GM21717 (cell line): Measurements from ENCODE around the gene NOTO.

Source experiments
- ATAC-seq: cut with Tn5 transposase; IDR thresholded peaks from one replicate; pipeline ENCODE4 v1.9.1; 2021; ENCODE audit warnings: mild to moderate bottlenecking, moderate library complexity; ENCODE audit not compliant: unreplicated experiment

NOTO gene

GRCh38 chr2:73255907-73256617 lies 53.7 kb downstream of the NOTO start:
- no peak for ATAC-seq

GRCh38 chr2:73256618-73256922 lies 54.2 kb downstream of the NOTO start:
- no peak for ATAC-seq

DNA sequence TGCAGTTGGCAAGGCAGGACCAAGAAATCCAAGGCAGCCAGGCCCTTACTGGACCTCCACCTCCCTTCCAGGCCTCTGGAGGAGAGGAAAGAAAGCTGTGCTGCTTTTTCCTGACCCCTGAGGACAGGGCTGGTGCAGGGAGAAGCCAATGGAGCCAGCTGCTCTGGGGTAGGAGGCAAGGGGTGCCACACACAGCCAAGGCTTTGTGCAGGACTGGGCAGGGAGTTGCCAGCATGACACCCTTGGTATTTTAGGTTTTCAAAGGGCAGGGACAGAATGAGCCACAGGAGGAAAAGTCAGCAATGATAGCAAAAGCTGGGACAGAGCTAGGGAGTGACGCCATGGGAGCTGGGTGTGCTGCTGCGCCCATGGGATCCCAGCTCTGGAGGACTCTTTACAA lies 54.6 kb downstream of the NOTO start:
- ATAC-seq = no peak

DNA sequence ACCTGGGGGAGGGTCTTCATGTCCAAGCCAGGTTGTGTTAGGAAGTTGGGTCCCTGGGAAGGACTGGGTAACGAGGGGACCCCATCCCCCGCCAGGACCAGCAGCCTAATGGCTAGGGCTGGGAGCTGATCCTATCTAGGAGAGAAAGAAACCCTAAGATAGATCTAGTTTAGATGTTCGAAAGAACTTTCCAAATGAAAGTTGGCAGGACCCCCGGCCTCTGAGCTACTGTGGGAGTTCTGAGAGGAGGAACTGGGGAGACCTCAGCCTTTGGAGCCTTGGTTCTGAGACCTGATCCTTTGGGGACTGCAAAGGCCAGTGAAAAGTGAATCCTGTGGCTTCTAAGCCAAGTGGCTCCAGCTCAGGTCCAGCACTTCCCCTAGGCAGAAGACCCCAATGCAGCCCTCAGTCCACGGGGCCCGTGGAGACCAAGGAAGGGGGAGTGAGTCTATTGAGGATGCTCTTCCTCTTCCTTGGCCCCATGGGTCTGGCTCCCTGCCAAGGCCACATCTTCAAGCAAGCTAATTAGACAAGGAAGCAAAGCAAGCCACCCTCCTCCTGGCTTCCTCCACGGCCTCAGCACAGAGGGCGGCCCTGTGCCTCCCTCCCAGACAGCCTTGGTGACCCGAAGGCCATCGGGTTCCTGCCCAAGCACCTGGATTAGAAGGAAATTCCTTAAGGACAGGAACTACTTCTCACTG lies 55.2 kb downstream of the NOTO start:
- ATAC-seq = no peak

DNA sequence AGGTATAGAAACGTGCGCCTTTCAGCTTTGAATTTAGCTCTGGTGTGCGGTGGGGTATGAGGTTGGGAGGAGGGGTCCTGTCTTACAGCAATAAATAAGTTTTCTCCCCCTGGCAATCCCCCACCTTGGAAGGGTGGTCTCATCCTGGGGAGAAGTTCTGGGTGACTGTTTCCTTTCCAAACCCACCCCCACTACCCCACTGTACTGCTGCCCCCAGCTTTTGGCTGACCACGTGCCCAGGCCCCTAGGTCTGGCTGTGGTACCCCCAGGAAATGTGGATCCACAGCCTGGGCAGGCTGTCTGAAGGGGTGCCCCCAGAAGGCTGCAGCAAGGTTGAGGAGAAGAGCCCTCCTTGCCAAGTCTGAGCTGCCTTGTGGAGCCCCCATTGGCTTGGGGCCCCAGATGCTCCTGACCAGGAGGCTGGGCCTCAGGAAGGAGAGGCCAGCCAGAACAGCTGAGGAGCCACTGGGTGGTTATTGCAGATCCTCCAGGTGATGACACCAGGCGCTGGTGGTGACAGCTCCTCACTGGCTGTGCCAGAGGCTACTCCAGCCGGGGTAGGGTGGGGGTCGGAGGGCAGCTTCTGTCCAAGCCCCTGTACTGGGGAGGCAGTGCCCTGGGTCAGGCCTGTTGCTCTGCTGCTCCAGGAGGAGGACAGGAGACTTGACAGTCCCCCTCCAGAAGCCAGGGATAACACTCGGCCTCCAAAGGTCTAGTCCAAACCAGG lies 56.0 kb downstream of the NOTO start:
- ATAC-seq = no peak

GRCh38 chr2:73258913-73259215 lies 56.5 kb downstream of the NOTO start:
- no peak for ATAC-seq

- ATAC-seq = no peak
Measured at GRCh38 chr2:73259276-73259675, 56.9 kb downstream of the NOTO start.

- ATAC-seq = no peak
Measured at GRCh38 chr2:73259704-73260337, 57.4 kb downstream of the NOTO start.

DNA sequence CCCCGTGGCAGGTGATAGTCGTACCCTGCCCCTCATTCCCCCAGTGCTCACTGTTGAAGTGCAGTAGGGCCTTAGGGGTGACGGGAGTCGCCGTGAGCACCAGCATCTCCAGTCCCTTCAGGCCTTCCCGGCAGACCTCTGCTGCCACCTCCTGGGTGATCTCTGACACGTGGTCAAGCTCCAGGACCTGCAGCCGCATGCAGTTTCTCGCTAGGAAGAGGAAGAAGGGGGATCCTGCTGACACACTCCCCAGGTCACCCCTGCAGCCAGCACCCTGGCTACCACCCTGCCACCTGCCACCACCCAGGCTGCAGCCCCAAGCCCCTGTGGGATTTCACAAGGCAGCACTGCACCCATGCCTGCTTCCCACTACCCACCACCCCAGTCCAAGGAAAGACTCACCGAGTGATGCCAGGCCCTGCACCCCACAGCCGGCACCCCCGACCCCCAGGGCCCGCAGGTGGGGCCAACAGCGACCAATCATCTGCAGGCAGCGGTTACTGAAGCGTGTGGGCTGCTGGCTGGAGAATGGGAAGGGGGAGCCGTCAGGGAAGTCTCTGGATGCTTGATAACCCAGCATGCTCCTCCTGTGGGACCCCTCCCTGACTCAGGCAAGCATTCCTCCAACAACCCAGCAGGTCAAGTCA lies 58.1 kb downstream of the NOTO start:
- no peak for ATAC-seq
